DMS79 treated with DMSO at 0.1 percent for 48 hours (cell line): ENCODE measurements around the gene STK24.

ENCODE experiments used
- DNase-seq: peaks from one replicate; lab custom pipeline; 2025; lab: John Stamatoyannopoulos, UW

STK24 gene

GRCh38 chr13:98471934-98472333 lies 105.0 kb downstream of the STK24 start:
- DNase-seq: no peak

- no peak for DNase-seq
Observed at GRCh38 chr13:98470920-98471319, 106.0 kb downstream of the STK24 start.

GRCh38 chr13:98468929-98469328 lies 108.0 kb downstream of the STK24 start:
- no peak for DNase-seq

GRCh38 chr13:98468361-98468760 lies 108.5 kb downstream of the STK24 start:
- DNase-seq: no peak

GRCh38 chr13:98467263-98467985 lies 109.5 kb downstream of the STK24 start:
- DNase-seq: no peak

GRCh38 chr13:98466634-98467236 lies 110.2 kb downstream of the STK24 start:
- DNase-seq: no peak

GRCh38 chr13:98462946-98463345 lies 114.0 kb downstream of the STK24 start:
- DNase-seq: no peak

GRCh38 chr13:98462241-98462882 lies 114.5 kb downstream of the STK24 start:
- no peak for DNase-seq

GRCh38 chr13:98461486-98462240 lies 115.2 kb downstream of the STK24 start:
- no peak for DNase-seq

GRCh38 chr13:98460516-98460915 lies 116.4 kb downstream of the STK24 start:
- DNase-seq: no peak

GRCh38 chr13:98459721-98460370 lies 117.1 kb downstream of the STK24 start:
- no peak for DNase-seq

GRCh38 chr13:98459171-98459681 lies 117.7 kb downstream of the STK24 start:
- DNase-seq: no peak

GRCh38 chr13:98458431-98458830 lies 118.5 kb downstream of the STK24 start:
- DNase-seq: no peak

- no peak for DNase-seq
Observed at GRCh38 chr13:98457053-98457452, 119.9 kb downstream of the STK24 start.

GRCh38 chr13:98456413-98456845 lies 120.5 kb downstream of the STK24 start:
- no peak for DNase-seq

GRCh38 chr13:98454389-98454881 lies 122.5 kb downstream of the STK24 start:
- DNase-seq: peak; percentile 94

GRCh38 chr13:98452851-98453843 lies 123.8 kb downstream of the STK24 start:
- no peak for DNase-seq

GRCh38 chr13:98451676-98452470 lies 125.0 kb downstream of the STK24 start:
- no peak for DNase-seq

GRCh38 chr13:98450539-98451111 lies 126.3 kb downstream of the STK24 start:
- DNase-seq: peak; percentile 52
